HG02759 (cell line): ENCODE results near the gene METTL2B.
"Not testable (repeated sequence)": the region's sequence is repeated elsewhere in the genome, so short reads cannot be mapped to it uniquely, and the experiment has no call there.

Experiments
- ATAC-seq: cut with Tn5 transposase; IDR thresholded peaks from one replicate; pipeline ENCODE4 v1.9.1; 2021; ENCODE audit warnings: mild to moderate bottlenecking, moderate library complexity; ENCODE audit not compliant: unreplicated experiment

Gene METTL2B

DNA sequence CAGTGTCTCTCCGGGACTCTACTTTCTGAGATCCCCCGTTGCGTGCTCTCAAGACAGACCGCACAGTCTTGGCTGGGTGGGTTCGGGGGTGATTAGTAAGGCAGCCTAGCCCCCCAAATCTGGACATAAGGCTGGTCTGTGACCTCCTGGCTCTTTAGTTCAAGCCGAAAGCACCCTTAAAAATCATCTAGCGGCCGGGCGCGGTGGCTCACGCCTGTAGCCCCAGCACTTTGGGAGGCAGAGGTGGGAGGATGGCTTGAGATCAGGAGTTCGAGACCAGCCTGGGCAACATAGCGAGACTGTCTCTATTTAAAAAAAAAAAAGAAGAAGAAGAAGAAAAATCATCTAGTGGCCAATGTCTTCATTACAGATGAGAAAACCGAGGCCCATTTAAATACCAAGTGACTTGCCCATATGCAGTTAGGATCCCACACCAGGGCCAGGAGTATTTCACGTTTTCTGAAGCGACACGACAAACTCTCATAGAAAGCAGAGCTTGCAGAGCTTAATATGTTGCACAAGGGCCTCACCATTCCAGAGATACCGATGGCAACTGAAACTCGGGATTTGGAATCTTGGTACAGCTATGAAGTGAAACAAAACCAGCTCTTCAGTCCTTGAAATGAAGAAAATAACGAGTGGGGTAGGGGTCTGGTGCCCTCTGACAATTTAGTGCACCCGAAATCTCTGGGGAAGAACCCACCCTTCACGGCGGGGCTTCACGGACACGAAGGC is 21.6 kb upstream of the METTL2B start:
- no peak for ATAC-seq

DNA sequence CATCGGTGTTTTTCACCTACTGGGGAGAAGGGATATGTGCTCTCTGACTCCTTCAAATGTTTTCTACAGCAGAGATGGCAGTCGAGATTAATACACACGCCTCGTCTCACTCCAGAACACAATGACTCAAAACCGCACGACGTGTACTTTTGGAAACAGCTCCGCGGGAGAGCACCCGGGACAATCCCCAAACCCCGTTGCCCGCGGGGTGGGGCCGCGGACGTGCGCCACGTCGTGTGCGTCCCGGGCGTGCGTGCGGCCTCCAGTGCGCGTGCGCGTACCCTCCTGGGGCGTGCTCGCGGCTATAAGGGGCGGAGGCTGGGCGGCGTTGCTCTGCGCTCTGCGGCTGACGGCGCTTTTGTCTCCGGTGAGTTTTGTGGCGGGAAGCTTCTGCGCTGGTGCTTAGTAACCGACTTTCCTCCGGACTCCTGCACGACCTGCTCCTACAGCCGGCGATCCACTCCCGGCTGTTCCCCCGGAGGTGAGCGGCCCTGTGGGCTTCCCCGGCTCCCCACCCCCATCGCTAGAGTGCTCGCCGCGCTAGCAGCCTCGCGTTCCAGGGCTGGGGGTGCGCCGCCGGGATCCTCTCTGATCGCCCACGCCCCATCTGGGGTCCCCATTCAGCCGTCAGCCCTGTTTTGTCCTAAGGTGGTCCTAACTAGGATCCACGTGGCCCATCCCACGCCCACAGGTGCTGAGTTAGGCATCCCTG is 20.8 kb upstream of the METTL2B start, which contains the start of gene HILPDA:
HILPDA (plus strand) TSS at position 336 of the 712 bp plus-strand sequence. CDS start 1,391 bp downstream, outside the sequence.
- peak; percentile 94 for ATAC-seq

DNA sequence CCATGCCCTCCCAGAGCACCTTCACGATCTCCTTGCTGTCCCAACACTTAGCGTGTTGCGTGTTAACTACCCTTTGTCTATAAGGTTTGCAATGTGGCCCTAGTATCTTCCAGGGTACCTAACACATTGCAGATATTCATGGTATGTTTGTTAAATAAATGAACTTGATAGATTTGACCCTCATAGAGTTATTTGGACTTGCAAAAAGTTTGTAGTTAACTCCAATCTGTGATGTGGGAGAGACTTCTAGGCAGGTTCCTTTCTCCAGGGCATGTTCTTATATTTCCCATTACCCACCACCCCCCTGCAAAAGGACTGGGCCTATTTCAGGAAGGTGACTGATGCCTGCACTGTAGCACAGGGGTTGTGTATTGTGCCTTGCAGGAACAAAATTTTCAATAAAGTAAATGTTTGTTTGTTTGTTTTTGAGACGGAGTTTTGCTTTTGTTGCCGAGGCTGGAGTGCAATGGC is 20.3 kb upstream of the METTL2B start:
- ATAC-seq: no peak

DNA sequence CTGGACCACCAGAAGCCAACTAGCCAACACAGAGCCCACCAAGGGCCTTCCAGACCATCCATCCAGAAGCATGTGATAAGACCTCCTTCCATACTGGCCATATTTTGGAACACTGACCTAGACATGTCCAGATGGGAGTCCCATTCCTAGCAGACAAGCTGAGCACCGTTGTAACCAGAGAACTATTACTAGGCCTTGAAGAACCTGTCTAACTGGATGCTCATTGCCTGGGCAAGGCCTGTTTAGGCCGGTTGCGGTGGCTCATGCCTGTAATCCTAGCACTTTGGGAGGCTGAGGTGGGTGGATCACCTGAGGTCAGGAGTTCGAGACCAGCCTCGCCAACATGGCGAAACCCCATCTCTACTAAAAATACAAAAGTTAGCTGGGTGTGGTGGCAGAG is 19.2 kb upstream of the METTL2B start:
- ATAC-seq: not testable (repeated sequence)

DNA sequence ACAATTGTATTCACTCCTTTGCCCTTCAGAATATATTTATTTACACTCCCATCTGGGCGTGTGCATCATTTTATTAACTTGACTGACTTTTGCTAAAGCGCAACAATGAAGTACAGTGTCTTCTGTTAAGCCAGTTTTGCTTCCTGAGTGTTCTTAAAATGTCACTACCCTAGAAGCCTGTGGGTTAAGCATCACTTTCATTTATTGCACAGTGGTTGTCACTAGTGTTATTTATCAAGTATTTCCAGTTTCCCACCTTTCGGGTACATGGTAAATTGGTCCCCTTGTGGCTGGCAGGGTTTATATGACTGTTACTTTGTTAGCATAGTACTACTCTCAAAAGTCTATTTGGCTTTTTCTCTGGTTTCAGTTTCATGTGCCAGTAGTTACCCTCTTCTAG is 17.6 kb upstream of the METTL2B start:
- ATAC-seq: peak; percentile 8

DNA sequence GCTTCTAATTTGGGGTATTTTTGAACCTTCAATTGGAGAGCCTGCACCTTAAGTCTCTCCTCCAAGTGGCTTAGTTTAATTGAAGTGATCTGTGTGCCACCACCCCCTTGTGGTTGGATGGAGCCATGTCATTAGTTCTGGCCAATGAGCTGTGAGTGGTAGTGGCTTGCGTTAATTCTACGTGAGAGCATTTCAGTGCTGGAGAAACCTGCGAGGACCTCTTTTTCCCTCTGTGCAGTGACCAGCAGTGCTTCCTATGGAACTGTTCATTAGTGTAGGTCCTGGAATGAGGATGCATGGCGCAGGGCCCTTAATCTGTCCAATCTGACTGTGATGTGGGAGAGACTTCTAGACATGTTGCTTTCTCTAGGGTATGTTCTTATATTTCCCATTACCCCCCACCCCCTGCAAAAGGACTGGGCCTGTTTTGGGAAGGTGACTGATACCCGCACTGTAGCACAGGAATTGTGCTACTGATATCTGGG is 17.1 kb upstream of the METTL2B start:
- peak; percentile 31 for ATAC-seq

DNA sequence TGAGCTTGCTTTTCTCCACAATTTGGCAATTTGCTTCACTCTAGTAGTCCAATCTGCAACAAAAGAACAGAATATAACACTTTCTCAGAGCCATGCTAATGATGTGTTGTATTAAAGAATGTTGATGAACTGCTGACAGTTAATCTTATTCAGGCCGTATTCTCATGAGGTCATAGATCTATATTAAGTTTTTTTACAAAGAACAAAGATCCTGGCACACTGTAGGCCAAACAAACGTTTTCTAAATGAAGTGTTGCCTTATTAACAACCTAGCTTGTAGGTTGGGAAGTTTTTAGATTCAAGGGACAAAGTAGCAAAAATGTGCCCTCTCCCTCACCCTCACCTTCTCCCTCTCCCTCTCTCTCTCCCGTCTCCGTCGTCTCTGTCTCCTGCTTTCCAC is 14.1 kb upstream of the METTL2B start:
- ATAC-seq: no peak

DNA sequence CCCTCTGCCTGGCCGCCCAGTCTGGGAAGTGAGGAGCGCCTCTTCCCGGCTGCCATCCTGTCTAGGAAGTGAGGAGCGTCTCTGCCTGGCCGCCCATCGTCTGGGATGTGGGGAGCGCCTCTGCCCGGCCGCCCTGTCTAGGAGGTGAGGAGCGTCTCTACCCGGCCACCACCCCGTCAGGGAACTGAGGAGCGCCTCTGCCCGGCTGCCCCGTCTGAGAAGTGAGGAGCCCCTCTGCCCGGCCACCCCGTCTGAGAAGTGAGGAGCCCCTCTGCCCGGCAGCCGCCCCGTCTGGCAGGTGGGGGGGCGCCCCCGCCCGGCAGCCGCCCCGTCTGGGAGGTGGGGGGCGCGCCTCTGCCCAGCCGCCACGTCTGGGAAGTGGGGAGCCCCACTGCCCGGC is 13.2 kb upstream of the METTL2B start:
- ATAC-seq: not testable (repeated sequence)

DNA sequence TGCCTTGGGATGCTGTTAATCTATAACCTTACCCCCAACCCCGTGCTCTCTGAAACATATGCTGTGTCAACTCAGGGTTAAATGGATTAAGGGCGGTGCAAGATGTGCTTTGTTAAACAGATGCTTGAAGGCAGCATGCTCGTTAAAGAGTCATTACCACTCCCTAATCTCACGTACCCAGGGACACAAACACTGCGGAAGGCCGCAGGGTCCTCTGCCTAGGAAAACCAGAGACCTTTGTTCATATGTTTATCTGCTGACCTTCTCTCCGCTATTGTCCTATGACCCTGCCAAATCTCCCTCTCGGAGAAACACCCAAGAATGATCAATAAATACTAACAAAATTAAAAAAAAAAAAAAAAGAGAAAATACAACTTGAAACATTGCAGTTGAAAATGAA is 12.6 kb upstream of the METTL2B start:
- not testable (repeated sequence) for ATAC-seq

DNA sequence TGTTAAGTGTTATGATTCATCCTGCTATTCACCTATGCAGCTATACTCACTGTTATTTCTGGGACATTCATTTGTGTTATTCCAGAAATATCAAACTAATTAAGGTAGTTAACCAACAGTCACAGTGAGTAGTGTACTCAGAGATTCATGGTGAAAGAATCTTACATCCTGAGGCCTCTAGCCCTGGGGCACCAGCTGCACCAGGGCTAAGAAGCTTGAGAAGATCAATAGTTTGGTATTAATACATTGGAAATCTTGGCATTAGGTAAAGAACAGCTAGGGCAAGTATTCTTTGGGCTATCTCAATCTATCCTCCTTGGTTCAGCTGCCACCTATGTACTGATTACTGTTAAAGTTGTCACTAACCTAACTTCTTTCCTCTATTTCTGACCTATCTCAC is 9.7 kb upstream of the METTL2B start:
- ATAC-seq: not testable (repeated sequence)

DNA sequence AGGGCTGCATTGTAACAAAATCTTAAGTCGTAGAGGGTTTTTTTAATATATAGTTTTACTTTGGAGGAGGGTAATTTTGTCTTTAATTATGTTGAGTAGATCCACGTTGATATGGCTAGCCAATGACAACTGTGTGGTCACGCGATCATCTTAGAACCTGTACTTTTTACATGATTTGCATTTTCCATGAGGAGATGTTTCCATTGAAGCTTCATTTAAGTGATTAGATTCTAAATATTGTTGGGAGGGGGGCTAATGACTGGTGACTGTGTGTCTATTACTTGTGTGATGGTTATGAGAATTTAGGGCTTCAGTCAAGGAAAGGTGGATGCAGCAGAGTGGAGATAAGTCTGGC is 765 bp downstream of the METTL2B start:
- ATAC-seq: not testable (repeated sequence)

DNA sequence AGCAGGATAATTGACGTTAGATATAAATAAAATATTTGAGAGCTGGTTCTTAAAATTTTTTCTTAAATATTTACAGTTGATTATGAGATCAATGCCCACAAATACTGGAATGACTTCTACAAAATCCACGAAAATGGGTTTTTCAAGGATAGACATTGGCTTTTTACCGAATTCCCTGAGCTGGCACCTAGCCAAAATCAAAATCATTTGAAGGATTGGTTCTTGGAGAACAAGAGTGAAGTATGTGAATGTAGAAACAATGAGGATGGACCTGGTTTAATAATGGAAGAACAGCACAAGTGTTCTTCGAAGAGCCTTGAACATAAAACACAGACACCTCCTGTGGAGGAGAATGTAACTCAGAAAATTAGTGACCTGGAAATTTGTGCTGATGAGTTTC is 2.5 kb downstream of the METTL2B start:
- not testable (repeated sequence) for ATAC-seq

DNA sequence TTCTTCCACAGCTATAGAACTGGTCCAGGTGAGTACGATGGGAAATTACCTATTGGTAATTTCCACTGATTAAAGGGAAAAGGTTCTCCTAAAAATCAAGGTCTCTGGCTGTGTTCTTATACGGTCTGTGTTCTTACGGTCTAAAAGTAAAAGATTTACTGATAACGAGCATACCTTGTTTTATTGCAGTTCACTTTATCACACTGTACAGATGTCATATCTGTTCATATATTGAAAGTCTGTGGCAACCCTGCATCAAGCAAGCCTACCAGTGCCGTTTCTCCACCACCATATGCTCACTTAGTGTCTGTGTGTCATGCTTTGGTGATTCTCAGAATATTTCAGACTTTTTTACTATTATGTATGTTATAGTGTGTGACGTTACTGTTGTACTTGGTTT is 11.6 kb downstream of the METTL2B start:
- not testable (repeated sequence) for ATAC-seq

DNA sequence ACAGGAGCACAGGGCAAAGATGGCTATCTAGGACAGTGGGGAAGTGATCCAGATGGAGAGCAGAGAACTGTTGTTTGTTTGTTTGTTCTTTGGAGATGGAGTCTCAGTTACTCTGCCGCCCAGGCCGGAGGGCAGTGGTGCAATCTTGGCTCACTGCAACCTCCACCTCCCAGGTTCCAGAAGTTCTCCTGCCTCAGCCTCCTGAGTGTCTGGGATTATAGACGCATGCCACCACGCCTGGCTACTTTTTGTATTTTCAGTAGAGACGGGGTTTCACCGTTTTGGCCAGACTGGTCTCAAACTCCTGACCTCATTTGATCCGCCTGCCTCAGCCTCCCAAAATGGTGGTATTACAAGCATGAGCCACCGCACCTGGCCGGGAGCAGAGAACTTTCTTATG is 20.9 kb downstream of the METTL2B start:
- ATAC-seq: no peak

DNA sequence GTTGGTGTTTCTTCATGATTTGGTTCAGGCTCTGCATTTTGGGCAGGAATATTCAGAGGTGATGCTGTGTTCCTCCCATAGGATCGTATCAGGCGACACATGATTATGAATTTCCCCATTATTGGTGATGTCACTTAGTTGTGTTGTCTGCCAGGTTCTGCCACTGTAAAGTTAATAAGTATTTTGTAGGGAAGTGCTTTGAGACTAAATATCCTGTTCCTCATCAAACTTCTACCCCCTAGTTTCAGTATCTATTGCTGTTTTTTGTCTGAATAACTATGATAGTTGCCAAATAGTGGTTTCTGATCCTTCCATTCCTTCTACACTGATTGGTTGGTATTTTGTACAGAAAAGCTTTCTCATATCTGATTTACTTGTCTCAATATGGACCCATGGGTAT is 28.9 kb downstream of the METTL2B start:
- ATAC-seq: not testable (repeated sequence)

DNA sequence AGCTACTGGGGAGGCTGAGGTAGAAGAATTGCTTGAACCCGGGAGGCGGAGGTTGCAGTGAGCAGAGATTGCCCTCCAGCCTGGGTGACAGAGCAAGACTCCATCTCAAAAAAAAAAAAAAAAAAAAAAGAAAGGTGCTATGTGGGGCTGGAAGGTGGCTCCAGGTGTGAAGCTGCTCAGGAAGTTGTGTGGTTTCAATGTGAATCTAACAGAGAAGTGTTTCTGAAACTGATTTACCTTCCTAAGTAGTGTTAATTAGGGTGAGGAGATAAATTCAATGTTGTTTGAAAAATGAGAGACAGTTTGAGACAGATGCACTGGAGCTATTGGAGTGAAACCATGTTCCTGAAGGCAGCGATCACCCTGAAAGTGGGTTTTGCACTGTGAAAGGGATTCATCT is 30.3 kb downstream of the METTL2B start:
- peak; percentile 58 for ATAC-seq

DNA sequence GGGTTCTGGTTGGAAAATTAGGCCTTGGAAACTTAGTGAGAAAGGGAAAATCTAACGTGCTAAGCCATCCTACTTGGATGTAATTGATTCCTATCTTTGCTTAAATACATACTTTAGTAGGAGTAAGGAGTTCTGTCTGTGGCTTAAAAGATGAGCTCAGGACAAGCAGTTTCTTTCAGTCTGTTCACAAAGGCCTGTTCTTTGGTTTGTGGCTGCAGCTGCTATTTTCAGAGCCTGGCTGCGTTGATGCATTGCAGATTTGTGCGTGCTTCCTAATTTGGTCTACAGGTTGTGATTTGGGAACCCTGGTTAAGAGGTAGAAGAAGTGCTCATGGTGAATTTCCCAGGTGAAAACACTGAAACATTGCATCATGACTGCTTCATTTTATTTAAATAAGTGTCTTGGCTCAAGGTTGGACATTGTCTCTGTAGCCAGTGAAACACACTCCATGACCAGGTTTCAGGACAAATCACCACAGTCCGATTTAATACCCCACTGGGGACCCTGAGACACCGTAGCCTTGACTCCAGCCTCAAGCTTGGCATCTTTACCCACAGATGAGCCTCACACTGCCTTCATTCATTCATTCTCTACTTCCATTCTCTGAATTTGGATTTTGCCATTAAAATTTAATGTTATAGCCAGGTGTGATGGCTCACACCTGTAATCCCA is 30.9 kb downstream of the METTL2B start:
- peak; percentile 38 for ATAC-seq

DNA sequence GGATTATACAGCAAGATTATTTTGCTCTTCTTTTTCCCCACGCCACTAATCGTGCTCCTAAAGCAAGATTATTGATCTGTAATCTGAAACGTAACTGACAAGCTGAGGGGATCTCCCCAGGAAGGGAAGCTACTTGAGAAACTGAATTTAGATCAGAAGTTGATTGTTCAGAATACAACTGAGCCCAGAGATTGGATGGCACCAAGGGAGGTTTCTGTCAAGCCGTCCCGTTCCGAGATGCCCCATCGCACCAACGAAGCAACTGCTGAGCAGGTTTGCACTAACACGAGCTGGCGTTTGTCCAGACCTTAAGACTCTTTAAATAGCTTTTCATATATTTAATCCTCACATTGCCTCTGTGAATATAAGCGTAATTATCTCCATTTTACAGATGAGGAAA is 35.1 kb downstream of the METTL2B start:
- not testable (repeated sequence) for ATAC-seq

DNA sequence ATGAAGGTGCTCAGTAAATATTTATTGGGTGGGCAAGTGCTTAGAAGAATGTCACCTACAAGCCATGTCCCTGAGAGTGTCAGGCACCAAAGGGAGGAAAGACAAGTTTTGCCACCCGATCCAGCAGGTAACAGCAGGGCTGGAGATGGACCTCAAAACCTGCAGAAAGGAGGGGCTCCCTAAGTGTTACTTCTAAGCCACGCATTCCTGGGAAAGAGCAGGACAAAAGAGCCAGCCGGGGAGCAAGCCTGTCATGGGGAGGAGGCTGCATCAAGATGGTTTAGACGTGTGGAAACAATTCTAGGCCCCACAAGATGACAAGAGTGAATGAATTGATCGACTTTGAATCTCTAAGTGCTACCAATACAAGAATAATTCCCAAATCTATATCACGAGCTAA is 38.7 kb downstream of the METTL2B start:
- not testable (repeated sequence) for ATAC-seq

DNA sequence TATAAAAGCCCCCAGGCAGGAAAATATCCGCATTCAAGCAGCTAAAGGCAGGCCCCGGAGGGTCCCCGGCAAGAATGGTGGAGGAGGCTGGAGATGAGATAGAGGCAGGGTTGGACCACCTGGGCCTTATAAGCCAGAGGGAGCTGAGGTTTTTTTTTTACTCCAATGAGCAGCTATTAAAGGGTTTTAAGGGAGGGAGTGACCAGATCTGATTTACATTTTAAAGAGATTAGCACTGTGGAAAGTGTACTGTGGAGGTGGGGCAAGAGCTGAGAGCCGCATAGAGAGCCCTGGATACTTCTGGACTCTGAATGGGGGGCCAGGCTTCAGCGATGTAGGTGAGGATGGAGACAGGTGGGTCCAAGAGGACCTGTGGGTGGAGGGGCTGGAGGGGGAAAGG is 40.5 kb downstream of the METTL2B start:
- ATAC-seq: not testable (repeated sequence)

DNA sequence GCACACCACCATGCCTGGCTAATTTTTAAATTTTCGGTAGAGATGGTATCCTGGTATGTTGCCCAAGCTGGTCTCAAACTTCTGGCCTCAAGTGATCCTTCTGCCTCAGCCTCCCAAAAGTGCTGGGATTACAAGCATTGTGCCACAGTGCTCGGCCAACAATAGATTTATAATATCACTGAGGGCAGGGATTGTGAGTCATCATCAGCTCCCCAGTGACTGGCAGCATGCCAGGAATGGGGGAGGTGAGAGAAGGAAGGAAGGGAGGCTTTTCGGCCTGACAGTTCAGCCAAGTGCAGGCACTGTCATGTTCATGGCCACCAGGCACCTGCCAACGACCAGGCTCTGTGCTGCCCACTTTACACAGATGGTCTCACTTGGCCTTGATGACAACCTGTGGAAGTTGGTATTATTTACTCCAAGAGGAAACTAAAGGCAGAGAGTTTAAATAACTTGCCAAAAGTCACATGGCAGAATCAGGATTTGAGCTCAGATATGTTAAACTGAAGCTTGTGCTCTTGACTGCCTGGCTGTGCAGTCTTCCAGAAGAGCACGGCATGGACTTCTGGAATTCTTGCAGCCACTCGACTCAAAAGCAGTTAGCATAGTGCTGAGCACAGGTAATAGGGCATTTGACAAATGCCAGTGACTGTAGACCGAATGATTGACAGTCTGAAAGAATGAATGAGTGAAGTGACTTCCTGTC is 46.8 kb downstream of the METTL2B start:
- not testable (repeated sequence) for ATAC-seq
